H9 (cell line): Measurements from ENCODE around the gene GANAB. TPM values are rescaled to one million over a fixed set of nuclear protein-coding genes. Genes with fewer than 3 reads are reported as not detected.

Experiments
- DNase-seq: peaks from one replicate; pipeline ENCODE4 v3.0.0-alpha.2; 2017
- H2AFZ ChIP-seq: one replicate; pipeline ENCODE4 v1.6.1; 2013; ENCODE audit warnings: mild to moderate bottlenecking, low read length, control low read depth, moderate library complexity
- H2AK5ac ChIP-seq: 2 replicates; pipeline ENCODE4 v1.6.1; 2013; ENCODE audit warnings: low read length, control low read depth, mixed read lengths; ENCODE audit not compliant: insufficient read length
- H2BK120ac ChIP-seq: one replicate; pipeline ENCODE4 v1.6.1; 2013; ENCODE audit warnings: low read depth, mild to moderate bottlenecking, low read length, control low read depth, inconsistent platforms; ENCODE audit not compliant: poor library complexity, severe bottlenecking
- H2BK12ac ChIP-seq: 2 replicates; pipeline ENCODE4 v1.6.1; 2013; ENCODE audit warnings: low read length, control low read depth, mixed read lengths, low read depth; ENCODE audit not compliant: insufficient read length
- H2BK15ac ChIP-seq: 2 replicates; pipeline ENCODE4 v1.6.1; 2013; ENCODE audit warnings: low read depth, low read length, control low read depth
- H2BK20ac ChIP-seq: one replicate; pipeline ENCODE4 v1.6.1; 2013; ENCODE audit warnings: low read depth, mild to moderate bottlenecking, low read length, control low read depth, inconsistent platforms; ENCODE audit not compliant: poor library complexity, severe bottlenecking
- H2BK5ac ChIP-seq: 2 replicates; pipeline ENCODE4 v1.6.1; 2013; ENCODE audit warnings: low read length, control low read depth, mixed read lengths; ENCODE audit not compliant: insufficient read length
- H3K14ac ChIP-seq: 2 replicates; pipeline ENCODE4 v1.6.1; 2013; ENCODE audit warnings: low read length, control low read depth; ENCODE audit not compliant: insufficient read depth
- H3K18ac ChIP-seq: 2 replicates; pipeline ENCODE4 v1.6.1; 2013; ENCODE audit warnings: low read depth, mild to moderate bottlenecking, mixed read lengths, low read length, control low read depth; ENCODE audit not compliant: insufficient read length
- H3K23ac ChIP-seq: 2 replicates; pipeline ENCODE4 v1.6.1; 2013; ENCODE audit warnings: low read length, control low read depth, mixed read lengths, low read depth; ENCODE audit not compliant: insufficient read length
- H3K23me2 ChIP-seq: 2 replicates; pipeline ENCODE4 v1.6.1; 2013; ENCODE audit warnings: low read depth, mild to moderate bottlenecking, mixed read lengths, low read length, control low read depth; ENCODE audit not compliant: insufficient read length, poor library complexity, severe bottlenecking
- H3K27ac ChIP-seq: 2 replicates; pipeline ENCODE4 v1.5.1; 2013; ENCODE audit warnings: low read length, control low read depth, mixed read lengths, low read depth; ENCODE audit not compliant: insufficient read length
- H3K27me3 ChIP-seq: 2 replicates; pipeline ENCODE4 v1.6.1; 2013; ENCODE audit warnings: low read length, control low read depth, inconsistent platforms; ENCODE audit not compliant: insufficient read depth
- H3K4ac ChIP-seq: 2 replicates; pipeline ENCODE4 v1.6.1; 2013; ENCODE audit warnings: low read depth, mild to moderate bottlenecking, control low read depth, inconsistent platforms, low read length, moderate library complexity
- H3K4me1 ChIP-seq: 2 replicates; pipeline ENCODE4 v1.6.1; 2013; ENCODE audit warnings: low read length, control low read depth, inconsistent platforms; ENCODE audit not compliant: insufficient read depth
- H3K4me2 ChIP-seq: 2 replicates; pipeline ENCODE4 v1.6.1; 2013; ENCODE audit warnings: low read length, control low read depth, mixed read lengths; ENCODE audit not compliant: insufficient read length, insufficient read depth
- H3K56ac ChIP-seq: 2 replicates; pipeline ENCODE4 v1.6.1; 2013; ENCODE audit warnings: low read depth, mild to moderate bottlenecking, mixed read lengths, low read length, control low read depth; ENCODE audit not compliant: insufficient read length
- H3K79me1 ChIP-seq: 2 replicates; pipeline ENCODE4 v1.6.1; 2013; ENCODE audit warnings: low read depth, mild to moderate bottlenecking, moderate library complexity, low read length, control low read depth, inconsistent platforms; ENCODE audit not compliant: insufficient read depth, poor library complexity, severe bottlenecking
- H3K79me2 ChIP-seq: 2 replicates; pipeline ENCODE4 v1.6.1; 2013; ENCODE audit warnings: low read length, control low read depth, inconsistent platforms; ENCODE audit not compliant: insufficient read depth
- H3K9ac ChIP-seq: 2 replicates; pipeline ENCODE4 v1.6.1; 2013; ENCODE audit warnings: low read length, control low read depth, mixed read lengths; ENCODE audit not compliant: insufficient read length; ENCODE audit errors: extremely low read depth
- H3K9me3 ChIP-seq: one replicate; pipeline ENCODE4 v1.6.1; 2013; ENCODE audit warnings: low read depth, low read length, inconsistent platforms; ENCODE audit not compliant: control insufficient read depth
- H3T11ph ChIP-seq: one replicate; pipeline ENCODE4 v1.6.1; 2013; ENCODE audit warnings: mild to moderate bottlenecking, low read length, control low read depth, inconsistent platforms
- H4K20me1 ChIP-seq: one replicate; pipeline ENCODE4 v1.6.1; 2013; ENCODE audit not compliant: control insufficient read depth, insufficient read length, insufficient read depth
- H4K5ac ChIP-seq: 2 replicates; pipeline ENCODE4 v1.6.1; 2013; ENCODE audit warnings: low read depth, mild to moderate bottlenecking, mixed read lengths, low read length, control low read depth; ENCODE audit not compliant: insufficient read length
- H4K8ac ChIP-seq: replicated peaks from 2 replicates; pipeline ENCODE4 v1.6.1; 2013; ENCODE audit warnings: low read length, control low read depth, mixed read lengths, low read depth; ENCODE audit not compliant: insufficient read length
- H4K91ac ChIP-seq: 2 replicates; pipeline ENCODE4 v1.6.1; 2013; ENCODE audit warnings: low read depth, mild to moderate bottlenecking, moderate library complexity, mixed read lengths, low read length, control low read depth; ENCODE audit not compliant: insufficient read length
- H3K27ac Mint-ChIP-seq, 3 experiments: 2 replicates in 2 of 3; 3 replicates in 1 of 3; pipeline ENCODE4 v1.8.0; 2020 to 2021; ENCODE audit warnings: mixed read lengths in 3 of 3, mild to moderate bottlenecking in 1 of 3, moderate library complexity in 1 of 3
- H3K27me3 Mint-ChIP-seq: 2 replicates; pipeline ENCODE4 v1.8.0; 2021; ENCODE audit warnings: low read depth, mild to moderate bottlenecking, moderate library complexity, mixed read lengths
- H3K36me3 Mint-ChIP-seq, 3 experiments: 2 replicates in 2 of 3; 3 replicates in 1 of 3; pipeline ENCODE4 v1.8.0; 2020 to 2021; ENCODE audit warnings: low read depth in 3 of 3, mixed read lengths in 3 of 3; ENCODE audit not compliant: insufficient read depth in 1 of 3
- H3K4me1 Mint-ChIP-seq, 2 experiments: 2 replicates each; pipeline ENCODE4 v1.8.0; 2020; ENCODE audit warnings: mixed read lengths in 2 of 2
- H3K4me3 Mint-ChIP-seq, 2 experiments: 2 replicates in 1 of 2; 3 replicates in 1 of 2; pipeline ENCODE4 v1.8.0; 2020 to 2021; ENCODE audit warnings: mild to moderate bottlenecking in 2 of 2, mixed read lengths in 2 of 2, moderate library complexity in 1 of 2
- H3K9me3 Mint-ChIP-seq, 2 experiments: 2 replicates in 1 of 2; 3 replicates in 1 of 2; pipeline ENCODE4 v1.8.0; 2020; ENCODE audit warnings: mild to moderate bottlenecking in 2 of 2, mixed read lengths in 2 of 2, moderate library complexity in 1 of 2
- WGBS: extraction: QIAGEN DNeasy Blood & Tissue Kit; methylation state at CpG from one replicate; pipeline ENCODE4 v1.1.7; 2013; ENCODE audit warnings: missing lambda C conversion rate, low lambda C conversion rate, mixed read lengths; ENCODE audit not compliant: insufficient read length; ENCODE audit errors: extremely low coverage; 5-methylcytosine and 5-hydroxymethylcytosine counted together
- total RNA-seq: library from RNA; stranded (reverse); gene quantifications from 2 replicates; pipeline ENCODE4 v1.2.1, GENCODE V29; 2021
- TF ChIP-seq, protein P1 (sequence below): fragments of 200-600 bp; sonication (generic); conservative IDR thresholded peaks from 3 replicates; pipeline ENCODE4 v1.8.0; 2021; ENCODE audit warnings: antibody characterized with exemption, mild to moderate bottlenecking

Gene GANAB
- total RNA-seq, 1 experiment from 2014 or later: 387 TPM

DNA sequence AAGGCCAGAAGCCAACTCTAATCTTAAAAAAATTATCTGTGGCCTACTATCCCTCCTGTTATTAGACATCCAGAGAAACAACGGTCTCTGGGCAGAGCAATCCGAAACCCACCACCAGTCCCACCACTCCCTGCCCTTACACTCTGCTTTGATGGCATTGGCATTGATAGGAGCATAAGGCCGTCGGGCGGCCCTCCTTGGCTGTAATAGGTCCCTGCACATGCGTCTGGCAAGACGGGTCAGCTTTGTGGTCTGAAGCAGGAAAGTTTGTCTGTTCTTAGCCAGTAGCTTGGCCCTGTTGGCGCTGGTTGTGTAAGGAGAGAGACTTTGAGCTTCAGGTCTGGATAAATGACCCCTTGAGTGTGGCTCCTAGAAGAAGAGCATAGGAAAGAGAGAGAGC is 51.3 kb downstream of the GANAB start:
- Histone ChIP-seq H3K27ac (no peak overlapping the region), H2BK12ac (no peak overlapping the region), H2BK15ac (no peak overlapping the region), H3K79me2 (no peaks in the 10 kb centered on the region), H3K4me2 (no peak overlapping the region), H2BK20ac (no peak overlapping the region), H3T11ph (no peak overlapping the region), H2AFZ (no peak overlapping the region), H4K8ac (no peak overlapping the region), H3K23me2 (peaks cover 5% of the 10 kb centered on the region), H4K5ac (no peak overlapping the region), H2AK5ac (no peak overlapping the region), H3K79me1 (no peaks in the 10 kb centered on the region), H2BK120ac (no peak overlapping the region), H3K56ac (no peak overlapping the region), H3K4me1 (peaks cover 6% of the 10 kb centered on the region), H3K9me3 (no peaks in the 10 kb centered on the region), H2BK5ac (no peak overlapping the region), H3K23ac (no peak overlapping the region), H4K20me1 (no peaks in the 10 kb centered on the region), H3K9ac (no peak overlapping the region), H3K4ac (no peak overlapping the region), H3K14ac (no peak overlapping the region), H3K18ac (no peak overlapping the region), H4K91ac (no peak overlapping the region), H3K27me3 (no peaks in the 10 kb centered on the region)
- H3K9me3 Mint-ChIP-seq: no peaks in the 10 kb centered on the region
- peaks cover 7% of the 10 kb centered on the region for H3K27me3 Mint-ChIP-seq
- peaks cover 54 to 75% (median 71%) of the 10 kb centered on the region in 3 experiments for H3K36me3 Mint-ChIP-seq
- TF ChIP-seq, protein P1, sequence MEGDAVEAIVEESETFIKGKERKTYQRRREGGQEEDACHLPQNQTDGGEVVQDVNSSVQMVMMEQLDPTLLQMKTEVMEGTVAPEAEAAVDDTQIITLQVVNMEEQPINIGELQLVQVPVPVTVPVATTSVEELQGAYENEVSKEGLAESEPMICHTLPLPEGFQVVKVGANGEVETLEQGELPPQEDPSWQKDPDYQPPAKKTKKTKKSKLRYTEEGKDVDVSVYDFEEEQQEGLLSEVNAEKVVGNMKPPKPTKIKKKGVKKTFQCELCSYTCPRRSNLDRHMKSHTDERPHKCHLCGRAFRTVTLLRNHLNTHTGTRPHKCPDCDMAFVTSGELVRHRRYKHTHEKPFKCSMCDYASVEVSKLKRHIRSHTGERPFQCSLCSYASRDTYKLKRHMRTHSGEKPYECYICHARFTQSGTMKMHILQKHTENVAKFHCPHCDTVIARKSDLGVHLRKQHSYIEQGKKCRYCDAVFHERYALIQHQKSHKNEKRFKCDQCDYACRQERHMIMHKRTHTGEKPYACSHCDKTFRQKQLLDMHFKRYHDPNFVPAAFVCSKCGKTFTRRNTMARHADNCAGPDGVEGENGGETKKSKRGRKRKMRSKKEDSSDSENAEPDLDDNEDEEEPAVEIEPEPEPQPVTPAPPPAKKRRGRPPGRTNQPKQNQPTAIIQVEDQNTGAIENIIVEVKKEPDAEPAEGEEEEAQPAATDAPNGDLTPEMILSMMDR: no peak
- H3K4me1 Mint-ChIP-seq: peaks cover 29 to 37% of the 10 kb centered on the region in 2 experiments
- H3K27ac Mint-ChIP-seq: no peak overlapping the region
- WGBS: no CpG with 5 or more reads among the region's 8 CpGs
- no peak for DNase-seq
- no peak overlapping the region for H3K4me3 Mint-ChIP-seq
